Measurements from ENCODE around the gene PPP1R12B. TPM values are rescaled to one million over a fixed set of nuclear protein-coding genes. Genes with fewer than 3 reads are reported as not detected.
"Not testable (repeated sequence)": the region's sequence is repeated elsewhere in the genome, so short reads cannot be mapped to it uniquely, and the experiment has no call there.

Gene PPP1R12B
- total RNA-seq, 1 donor, result 21.6 TPM

DNA sequence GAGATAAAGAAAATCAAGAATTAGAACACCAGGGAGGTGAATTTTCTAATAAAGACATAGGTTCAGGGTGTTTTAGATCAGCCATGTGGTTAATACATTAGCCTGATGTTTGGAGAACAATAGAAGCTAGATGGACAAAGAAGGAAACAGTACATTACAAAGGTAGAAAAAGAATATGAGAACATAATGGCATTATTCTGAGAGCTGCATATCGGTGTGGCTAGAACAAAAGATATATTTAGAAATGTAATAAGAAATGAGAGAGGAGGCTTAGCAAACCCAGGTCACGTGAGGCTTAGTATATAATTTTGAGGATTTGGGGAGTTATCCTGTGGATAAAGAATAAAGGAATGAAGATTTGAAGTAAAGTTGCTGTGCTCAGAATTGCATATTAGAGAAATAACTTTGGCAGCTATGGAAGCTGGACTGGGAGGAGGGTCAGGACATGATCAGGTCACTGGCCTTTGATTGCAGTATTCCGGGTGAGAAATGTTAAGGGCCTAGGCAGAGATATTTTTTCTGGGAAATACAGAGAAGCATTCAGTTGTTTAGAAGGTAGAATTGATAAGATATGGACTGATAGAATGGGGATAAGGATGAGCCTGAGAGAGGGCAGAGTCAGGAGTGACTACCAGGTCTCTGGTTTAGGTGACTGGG lies 197.3 kb downstream of the PPP1R12B start:
- H3K4me3 ChIP-seq (ENCODE audit: low read depth, low read length); DNase-seq (ENCODE audit: low read depth): not testable (repeated sequence)

DNA sequence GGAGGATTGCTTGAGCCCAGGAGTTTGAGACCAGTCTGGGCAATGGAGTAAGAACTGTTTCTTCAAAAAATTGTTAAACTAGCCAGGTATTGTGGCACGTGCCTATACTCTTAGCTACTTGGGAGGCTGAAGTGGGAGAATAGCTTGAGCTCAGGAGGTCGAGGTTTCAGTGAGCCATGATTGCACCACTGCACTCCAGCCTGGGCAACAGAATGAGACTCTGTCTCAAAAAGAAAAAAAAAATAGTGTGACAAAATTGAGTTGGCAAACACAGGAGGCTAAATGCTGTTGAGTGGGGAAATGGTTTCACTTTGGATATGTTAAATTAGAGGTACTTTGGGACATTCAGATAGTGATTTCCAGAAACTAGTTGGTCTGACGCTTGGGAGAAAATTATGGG lies 197.9 kb downstream of the PPP1R12B start:
- H3K4me3 ChIP-seq (ENCODE audit: low read depth, low read length); DNase-seq (ENCODE audit: low read depth): not testable (repeated sequence)

DNA sequence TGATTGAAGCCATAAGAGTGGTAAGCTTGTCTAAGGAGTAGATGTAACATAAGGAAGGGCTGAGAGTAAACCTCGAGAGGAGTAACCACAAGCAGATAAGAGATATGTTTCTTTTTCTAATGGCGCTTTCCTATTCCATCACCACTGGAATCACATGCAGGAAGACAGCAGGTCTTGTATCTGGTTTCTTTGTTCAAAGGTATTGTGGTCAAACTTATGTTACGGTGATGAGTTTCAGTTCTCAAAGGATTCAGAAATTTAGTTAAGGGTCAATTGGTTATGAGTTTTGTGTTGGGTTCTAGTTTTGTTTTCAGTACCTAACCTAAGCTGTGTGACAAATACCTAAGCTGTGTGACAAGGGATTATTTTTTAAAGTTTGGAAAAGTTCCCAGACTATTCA lies 198.3 kb downstream of the PPP1R12B start:
- DNase-seq (ENCODE audit: low read depth); H3K4me3 ChIP-seq (ENCODE audit: low read depth, low read length): not testable (repeated sequence)

DNA sequence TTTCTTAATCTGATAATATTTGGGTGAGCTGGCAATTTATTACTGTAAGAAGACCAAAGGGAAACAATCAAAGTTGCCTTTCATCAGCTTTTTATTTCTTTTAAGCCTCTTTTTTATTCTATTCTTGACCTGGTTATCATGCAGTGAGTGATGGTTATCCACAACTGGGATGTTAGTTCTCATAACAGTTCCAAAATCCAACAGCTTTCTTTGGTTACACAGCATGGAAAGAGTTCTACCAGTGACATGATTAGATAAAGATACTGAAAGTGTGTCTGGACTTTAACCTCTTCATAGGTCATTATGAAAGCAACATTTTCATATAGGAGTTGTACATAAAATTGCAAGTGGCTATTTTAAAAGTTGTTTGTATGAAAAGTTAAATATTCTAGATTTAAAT lies 198.7 kb downstream of the PPP1R12B start:
- TF ChIP-seq, protein P1, sequence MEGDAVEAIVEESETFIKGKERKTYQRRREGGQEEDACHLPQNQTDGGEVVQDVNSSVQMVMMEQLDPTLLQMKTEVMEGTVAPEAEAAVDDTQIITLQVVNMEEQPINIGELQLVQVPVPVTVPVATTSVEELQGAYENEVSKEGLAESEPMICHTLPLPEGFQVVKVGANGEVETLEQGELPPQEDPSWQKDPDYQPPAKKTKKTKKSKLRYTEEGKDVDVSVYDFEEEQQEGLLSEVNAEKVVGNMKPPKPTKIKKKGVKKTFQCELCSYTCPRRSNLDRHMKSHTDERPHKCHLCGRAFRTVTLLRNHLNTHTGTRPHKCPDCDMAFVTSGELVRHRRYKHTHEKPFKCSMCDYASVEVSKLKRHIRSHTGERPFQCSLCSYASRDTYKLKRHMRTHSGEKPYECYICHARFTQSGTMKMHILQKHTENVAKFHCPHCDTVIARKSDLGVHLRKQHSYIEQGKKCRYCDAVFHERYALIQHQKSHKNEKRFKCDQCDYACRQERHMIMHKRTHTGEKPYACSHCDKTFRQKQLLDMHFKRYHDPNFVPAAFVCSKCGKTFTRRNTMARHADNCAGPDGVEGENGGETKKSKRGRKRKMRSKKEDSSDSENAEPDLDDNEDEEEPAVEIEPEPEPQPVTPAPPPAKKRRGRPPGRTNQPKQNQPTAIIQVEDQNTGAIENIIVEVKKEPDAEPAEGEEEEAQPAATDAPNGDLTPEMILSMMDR (IDR thresholded peaks at IDR 0.05; ENCODE audit: insufficient read depth, low read depth, low read length), result no peak
- DNase-seq (ENCODE audit: low read depth), result no peak
- H3K4me3 ChIP-seq (ENCODE audit: low read depth, low read length), result no peak overlapping the region

DNA sequence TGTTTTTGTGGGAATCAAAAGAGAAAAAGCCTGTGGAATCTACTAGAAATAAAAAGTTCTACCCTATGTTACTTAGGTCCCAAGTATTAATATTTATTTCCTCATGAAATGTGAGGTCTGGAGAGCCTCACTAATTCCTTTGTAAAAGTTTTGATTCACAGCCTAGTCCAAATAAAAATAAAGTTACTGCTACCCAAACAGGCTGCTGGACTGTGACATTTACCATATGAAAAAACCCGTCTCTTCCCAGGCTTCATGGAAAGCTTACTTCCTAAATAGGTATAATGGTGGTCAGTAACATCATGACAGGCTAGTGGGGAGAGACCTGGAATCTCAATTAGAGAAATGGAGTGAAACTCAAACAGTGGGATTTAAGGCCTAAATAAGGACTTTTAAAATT lies 201.6 kb downstream of the PPP1R12B start:
- H3K4me3 ChIP-seq (ENCODE audit: low read depth, low read length); DNase-seq (ENCODE audit: low read depth): not testable (repeated sequence)

DNA sequence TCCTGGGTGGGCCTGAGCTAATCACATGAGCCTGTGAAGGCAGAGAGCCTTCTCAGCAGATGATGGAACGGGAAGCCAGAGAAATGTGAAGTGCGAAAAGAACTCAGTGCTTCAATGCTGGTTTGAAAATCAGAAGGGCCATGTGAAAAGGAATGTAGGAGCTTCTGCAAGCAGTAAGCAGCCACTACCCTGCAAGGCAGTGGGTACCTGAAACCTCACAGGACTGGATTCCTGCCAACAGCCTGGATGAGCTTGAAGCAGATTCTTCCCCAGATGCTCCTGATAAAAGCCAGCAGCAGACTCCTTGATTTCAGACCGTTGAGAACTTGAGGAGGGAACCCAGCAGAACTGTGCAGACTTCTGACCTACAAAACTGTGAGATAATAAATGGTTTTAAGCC lies 203.2 kb downstream of the PPP1R12B start:
- no peak overlapping the region for H3K4me3 ChIP-seq (ENCODE audit: low read depth, low read length)
- DNase-seq (ENCODE audit: low read depth), result no peak
- TF ChIP-seq, protein P1 (IDR thresholded peaks at IDR 0.05; ENCODE audit: insufficient read depth, low read depth, low read length), result no peak

DNA sequence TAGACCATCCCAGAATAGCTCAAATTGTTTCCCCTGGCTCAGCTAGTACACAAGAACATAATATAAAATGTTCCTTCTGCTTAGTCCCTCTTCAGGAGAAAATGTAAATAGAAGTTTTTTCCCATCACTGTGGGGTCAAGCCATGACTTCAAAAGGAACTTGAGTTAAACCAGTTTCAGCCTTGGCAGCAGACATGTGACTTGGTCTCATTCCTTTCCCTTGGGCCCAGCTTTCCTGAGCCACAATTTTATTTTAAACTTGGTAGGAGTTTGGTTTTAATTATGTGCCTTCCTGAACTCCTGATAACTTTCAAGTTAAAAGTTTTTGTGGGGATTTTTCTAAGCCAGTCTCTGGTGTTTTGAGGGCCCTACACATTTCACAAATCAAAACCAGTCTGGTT lies 204.1 kb downstream of the PPP1R12B start:
- peak; percentile 77 for DNase-seq (ENCODE audit: low read depth)

DNA sequence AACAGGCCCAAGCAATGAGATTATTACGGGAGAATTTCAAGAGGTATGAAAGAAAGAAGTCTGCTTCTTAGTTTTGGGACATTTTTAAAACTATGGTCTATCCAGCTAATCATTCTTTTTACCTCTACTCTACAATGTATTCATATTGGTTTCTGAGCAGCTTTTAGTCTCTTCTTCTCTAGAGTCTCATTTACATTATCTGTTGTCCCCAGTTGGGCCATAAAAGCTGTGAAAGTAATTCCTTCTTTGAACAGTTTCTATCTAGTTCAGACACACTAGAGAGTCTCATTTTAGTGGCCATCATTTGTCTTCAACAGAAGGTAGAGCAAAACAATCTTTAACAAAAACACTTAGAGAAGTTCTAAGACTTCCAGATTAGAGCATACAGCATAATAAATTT lies 204.6 kb downstream of the PPP1R12B start:
- not testable (repeated sequence) for H3K4me3 ChIP-seq (ENCODE audit: low read depth, low read length); DNase-seq (ENCODE audit: low read depth)

More for the DNA sequence above, 204.1 kb downstream of the PPP1R12B start:
- not testable (repeated sequence) for H3K4me3 ChIP-seq (ENCODE audit: low read depth, low read length)

DNA sequence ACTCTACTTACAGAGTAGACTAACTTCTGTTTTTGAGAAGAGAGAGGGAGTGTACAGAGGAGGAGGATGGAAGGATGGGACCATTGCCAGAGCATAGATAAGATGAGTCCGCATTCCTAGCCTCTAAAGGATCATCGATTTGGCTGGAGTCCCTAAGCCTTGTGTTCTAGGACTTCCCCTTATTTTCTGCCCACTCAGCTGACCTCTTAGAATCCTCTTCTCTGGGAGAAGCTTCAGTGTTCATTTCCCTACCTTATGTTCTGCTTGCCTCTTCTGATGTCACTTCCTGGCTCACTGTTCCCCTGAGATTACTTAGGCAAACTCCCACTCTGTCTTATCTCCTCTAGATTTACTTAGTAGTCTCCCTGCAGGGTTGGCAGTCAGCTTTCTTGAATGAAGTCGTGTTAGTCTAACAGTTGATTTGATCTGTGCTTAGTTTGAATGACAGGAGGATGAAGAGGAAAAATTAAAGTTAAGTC lies 205.1 kb downstream of the PPP1R12B start:
- no peak overlapping the region for H3K4me3 ChIP-seq (ENCODE audit: low read depth, low read length)
- peak; percentile 79 for DNase-seq (ENCODE audit: low read depth)
- TF ChIP-seq, protein P1 (IDR thresholded peaks at IDR 0.05; ENCODE audit: insufficient read depth, low read depth, low read length), result no peak

DNA sequence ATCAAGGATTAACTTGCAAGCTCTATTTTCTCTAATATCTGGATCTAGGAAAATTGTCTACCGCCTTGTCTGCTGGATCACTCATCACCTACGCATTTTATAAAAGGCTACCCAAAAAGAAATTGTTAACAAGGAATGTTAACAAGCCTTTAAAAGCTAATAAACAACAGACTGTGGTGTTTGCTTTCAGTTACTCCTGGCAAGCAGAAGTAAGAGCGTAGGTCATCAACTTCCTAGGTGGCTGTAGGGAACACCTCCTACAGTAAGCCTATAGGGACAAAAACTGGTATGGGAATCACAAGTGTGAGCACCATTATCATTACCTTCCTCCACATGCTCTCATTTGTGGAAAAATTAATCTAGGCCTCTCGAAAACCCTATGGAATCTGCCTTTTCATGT lies 206.1 kb downstream of the PPP1R12B start:
- not testable (repeated sequence) for DNase-seq (ENCODE audit: low read depth); H3K4me3 ChIP-seq (ENCODE audit: low read depth, low read length)

DNA sequence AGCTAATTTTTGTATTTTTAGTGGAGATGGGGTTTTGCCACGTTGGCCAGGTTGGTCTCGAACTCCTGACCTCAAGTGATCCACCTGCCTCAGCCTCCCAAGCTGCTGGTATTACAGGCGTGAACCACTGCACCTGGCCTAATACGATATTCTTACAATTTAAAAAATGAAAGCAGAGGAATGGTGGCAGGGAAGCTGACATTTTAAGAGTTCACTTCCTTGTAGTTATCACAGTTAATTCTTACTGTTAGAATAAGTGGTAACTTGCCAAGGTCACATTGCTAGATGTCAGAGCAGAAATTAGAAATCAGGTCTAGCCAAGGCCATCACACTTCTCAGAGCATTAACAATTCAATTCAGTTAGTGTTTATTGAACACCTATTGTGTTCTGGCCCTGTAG lies 207.5 kb downstream of the PPP1R12B start:
- not testable (repeated sequence) for H3K4me3 ChIP-seq (ENCODE audit: low read depth, low read length); DNase-seq (ENCODE audit: low read depth)

DNA sequence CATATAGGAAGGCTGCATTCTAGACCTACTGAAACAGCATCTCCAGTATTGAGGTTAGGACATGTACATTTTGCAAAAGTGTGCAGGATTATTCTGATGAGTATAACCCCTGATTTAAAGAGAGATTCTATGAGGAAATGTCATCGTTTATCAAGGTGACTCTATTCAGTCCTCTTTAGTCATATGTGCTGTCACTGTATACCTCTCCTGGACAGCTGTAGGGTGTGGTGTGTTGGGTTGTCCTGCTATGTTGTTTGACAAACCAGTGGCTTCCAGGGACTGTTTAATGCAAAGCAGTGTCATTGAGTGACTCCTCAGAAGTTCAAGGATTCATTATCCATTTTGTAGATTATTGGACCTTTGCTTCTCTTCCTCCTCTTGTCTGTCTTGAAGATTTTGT lies 209.2 kb downstream of the PPP1R12B start:
- not testable (repeated sequence) for H3K4me3 ChIP-seq (ENCODE audit: low read depth, low read length); DNase-seq (ENCODE audit: low read depth)

Measured in fibroblast of villous mesenchyme (primary cell).